Right cardiac atrium (tissue), 5 donors: Measurements from ENCODE around the gene TEKT1. TPM values are rescaled to one million over a fixed set of nuclear protein-coding genes. Genes with fewer than 3 reads are reported as not detected.
"Not testable (repeated sequence)": the region's sequence is repeated elsewhere in the genome, so short reads cannot be mapped to it uniquely, and the experiment has no call there.

Experiments used
- ATAC-seq, 2 donors: fragments of 200-7000 bp; cut with Tn5 transposase; one replicate each; pipeline versions ENCODE4 v1.8.0 to v1.9.1; 2020; ENCODE audit warnings: moderate library complexity in 2 of 2, mild to moderate bottlenecking in 1 of 2
- DNase-seq, 3 donors: peaks; one replicate each; pipeline ENCODE4 v3.0.0-alpha.2; 2020
- H3K27ac ChIP-seq: one replicate; pipeline ENCODE4 v1.5.1; 2013; ENCODE audit warnings: mild to moderate bottlenecking, low read length, control low read depth, moderate library complexity
- H3K27me3 ChIP-seq: one replicate; pipeline ENCODE4 v1.6.1; 2013; ENCODE audit not compliant: control insufficient read depth, insufficient read depth
- H3K4me1 ChIP-seq: one replicate; pipeline ENCODE4 v1.6.1; 2013; ENCODE audit warnings: low read length; ENCODE audit not compliant: control insufficient read depth, insufficient read depth
- H3K4me3 ChIP-seq: one replicate; pipeline ENCODE4 v1.5.1; 2013; ENCODE audit warnings: low read length, control low read depth
- H3K9me3 ChIP-seq: one replicate; pipeline ENCODE4 v1.6.1; 2013; ENCODE audit warnings: low read length; ENCODE audit not compliant: control insufficient read depth
- WGBS: extraction: QIAGEN DNeasy Blood & Tissue Kit; methylation state at CpG from one replicate; pipeline ENCODE4 v1.1.7; 2013; 5-methylcytosine and 5-hydroxymethylcytosine counted together
- intact Hi-C, 4 donors: fragments of 100-400 bp; cut with DNase I; formaldehyde crosslinking; loops; one replicate each; pipeline versions ENCODE4 v1.11.0 to v1.14.0; 2022 to 2023
- polyA plus RNA-seq: library from polyadenylated mRNA; stranded (reverse); fragments of 200-250 nt; gene quantifications from one replicate; pipeline ENCODE4 v1.2.3, GENCODE V29; 2013
- total RNA-seq, 4 donors: library from RNA; stranded (reverse); fragmentation: NEBNext Ultra II Directional; extraction: Animal tissue kit (Norgen Biotek cat#: 25700); gene quantifications; one replicate each; pipeline ENCODE4 v1.2.1, GENCODE V29; 2021
- donor health status: healthy with polysubstance abuse.
- donor health status: DM: no; HTN: yes; CAD: no.
- donor health status: DM: no; HTN: no; CAD: no.
- donor health status: DM: no; HTN: yes; CAD: no; lungs with severe emphysema.
- donor health status: DM: yes; HTN: yes; CAD: no.

Gene TEKT1
- total and polyA plus RNA-seq, 5 donors = not detected

GRCh38 chr17:6789146-6789545 is 42.4 kb downstream of the TEKT1 start:
- Histone ChIP-seq H3K27ac (no peak overlapping the region), H3K4me3 (no peak overlapping the region), H3K27me3 (no peaks in the 10 kb centered on the region), H3K9me3 (no peaks in the 10 kb centered on the region), H3K4me1 (no peaks in the 10 kb centered on the region)
- no peak for ATAC-seq
- intact Hi-C loops = no loop called here
- WGBS = 71% methylated on average over 4 of the region's 4 CpGs
- DNase-seq = no peak

GRCh38 chr17:6787081-6787693 is 44.3 kb downstream of the TEKT1 start:
- WGBS = 55% methylated on average over 10 of the region's 10 CpGs
- Histone ChIP-seq H3K4me3 (no peak overlapping the region), H3K9me3 (no peaks in the 10 kb centered on the region), H3K27ac (no peak overlapping the region), H3K4me1 (no peaks in the 10 kb centered on the region), H3K27me3 (no peaks in the 10 kb centered on the region)
- DNase-seq (no peak), ATAC-seq (no peak)
- intact Hi-C loops = no loop called here

- H3K27me3 ChIP-seq = no peaks in the 10 kb centered on the region
- DNase-seq (no peak), ATAC-seq (peak in 1 of 2 donors; percentile 77)
- WGBS = 57% methylated on average over 8 of the region's 8 CpGs
- no peaks in the 10 kb centered on the region for H3K9me3 ChIP-seq
- no peak overlapping the region for H3K4me3 ChIP-seq
- no peaks in the 10 kb centered on the region for H3K4me1 ChIP-seq
- intact Hi-C loops = no loop called here
- H3K27ac ChIP-seq = no peak overlapping the region
These were observed 44.9 kb downstream of the TEKT1 start for GRCh38 chr17:6786618-6787017.

GRCh38 chr17:6782244-6782643 is 49.3 kb downstream of the TEKT1 start:
- H3K4me1 ChIP-seq = no peaks in the 10 kb centered on the region
- 84% methylated on average over 4 of the region's 4 CpGs for WGBS
- ATAC-seq (no peak), DNase-seq (no peak)
- H3K9me3 ChIP-seq = no peaks in the 10 kb centered on the region
- no peak overlapping the region for H3K27ac ChIP-seq
- no peaks in the 10 kb centered on the region for H3K27me3 ChIP-seq
- intact Hi-C loops = no loop called here
- H3K4me3 ChIP-seq = no peak overlapping the region

- Histone ChIP-seq H3K9me3 (no peaks in the 10 kb centered on the region), H3K27me3 (no peaks in the 10 kb centered on the region), H3K27ac (no peak overlapping the region), H3K4me1 (no peaks in the 10 kb centered on the region), H3K4me3 (no peak overlapping the region)
- WGBS = 58% methylated on average over 3 of the region's 3 CpGs
- DNase-seq (no peak), ATAC-seq (no peak)
- intact Hi-C loops = no loop called here
These were observed 50.6 kb downstream of the TEKT1 start for GRCh38 chr17:6780886-6781285.

GRCh38 chr17:6780001-6780400 is 51.5 kb downstream of the TEKT1 start:
- whole genome bisulfite sequencing = 76% methylated on average over 8 of the region's 8 CpGs
- Histone ChIP-seq H3K4me1 (no peaks in the 10 kb centered on the region), H3K27me3 (no peaks in the 10 kb centered on the region), H3K4me3 (no peak overlapping the region), H3K27ac (no peak overlapping the region), H3K9me3 (no peaks in the 10 kb centered on the region)
- intact Hi-C loops = no loop called here
- ATAC-seq = no peak
- no peak for DNase-seq

- 67% methylated on average over 2 of the region's 2 CpGs for WGBS
- intact Hi-C loops = no loop called here
- Histone ChIP-seq H3K27me3 (no peaks in the 10 kb centered on the region), H3K4me3 (no peak overlapping the region), H3K27ac (no peak overlapping the region), H3K9me3 (no peaks in the 10 kb centered on the region), H3K4me1 (no peaks in the 10 kb centered on the region)
- ATAC-seq = no peak
- no peak for DNase-seq
These were observed 52.1 kb downstream of the TEKT1 start for GRCh38 chr17:6779411-6779810.

GRCh38 chr17:6775871-6776405 is 55.6 kb downstream of the TEKT1 start, which contains the start of gene FBXO39:
FBXO39 (plus strand) TSS chr17:6776215; CDS start chr17:6779869, 3,654 bp downstream.
- H3K4me3 ChIP-seq = no peak within 1 kb of the TSS
- H3K4me1 ChIP-seq = no peaks in the 10 kb centered on the region
- WGBS = 3% methylated on average over 49 of the region's 49 CpGs
- DNase-seq (peak; percentile 24 to 61 (median 39)), ATAC-seq (peak; percentile 62 to 77)
- intact Hi-C loops = no loop called here
- no peaks in the 10 kb centered on the region for H3K9me3 ChIP-seq
- no peaks in the 10 kb centered on the region for H3K27me3 ChIP-seq
- H3K27ac ChIP-seq = no peak within 1 kb of the TSS

GRCh38 chr17:6774906-6775305 is 56.6 kb downstream of the TEKT1 start:
- WGBS = 94% methylated on average over 8 of the region's 8 CpGs
- H3K27me3 ChIP-seq, intact Hi-C loops, H3K4me1 ChIP-seq, ATAC-seq, H3K4me3 ChIP-seq, H3K27ac ChIP-seq, H3K9me3 ChIP-seq, DNase-seq: not testable (repeated sequence)

- H3K9me3 ChIP-seq = no peaks in the 10 kb centered on the region
These were observed 59.5 kb downstream of the TEKT1 start for GRCh38 chr17:6772016-6772415.

GRCh38 chr17:6768447-6768846 is 63.1 kb downstream of the TEKT1 start:
- H3K9me3 ChIP-seq = no peaks in the 10 kb centered on the region
- DNase-seq (no peak), ATAC-seq (no peak)
- intact Hi-C loops = no loop called here
- H3K4me3 ChIP-seq = no peak overlapping the region
- H3K27me3 ChIP-seq = no peaks in the 10 kb centered on the region
- 94% methylated on average over 2 of the region's 2 CpGs for WGBS
- no peak overlapping the region for H3K27ac ChIP-seq
- no peaks in the 10 kb centered on the region for H3K4me1 ChIP-seq

More at GRCh38 chr17:6772016-6772415, 59.5 kb downstream of the TEKT1 start:
- Histone ChIP-seq H3K4me3 (no peak overlapping the region), H3K27ac (no peak overlapping the region), H3K27me3 (no peaks in the 10 kb centered on the region), H3K4me1 (no peaks in the 10 kb centered on the region)
- ATAC-seq = no peak
- intact Hi-C loops = no loop called here
- DNase-seq = no peak
- 86% methylated on average over 1 of the region's 1 CpG for WGBS

- no peak for ATAC-seq
- no peak overlapping the region for H3K27ac ChIP-seq
- intact Hi-C loops = no loop called here
- DNase-seq = no peak
- peaks cover 3% of the 10 kb centered on the region for H3K4me1 ChIP-seq
- no peaks in the 10 kb centered on the region for H3K27me3 ChIP-seq
- no peak overlapping the region for H3K4me3 ChIP-seq
- H3K9me3 ChIP-seq = no peaks in the 10 kb centered on the region
- WGBS = 85% methylated on average over 8 of the region's 8 CpGs
These were observed 69.8 kb downstream of the TEKT1 start for GRCh38 chr17:6761779-6762178.
